ENCODE results near the gene SCN2B. TPM values are rescaled to one million over a fixed set of nuclear protein-coding genes. Genes with fewer than 3 reads are reported as not detected.

SCN2B gene
- total and polyA plus RNA-seq, 2 of the 4 experiments (the other 2 are of a cell fraction) = under 0.01 to 0.05 TPM

DNA sequence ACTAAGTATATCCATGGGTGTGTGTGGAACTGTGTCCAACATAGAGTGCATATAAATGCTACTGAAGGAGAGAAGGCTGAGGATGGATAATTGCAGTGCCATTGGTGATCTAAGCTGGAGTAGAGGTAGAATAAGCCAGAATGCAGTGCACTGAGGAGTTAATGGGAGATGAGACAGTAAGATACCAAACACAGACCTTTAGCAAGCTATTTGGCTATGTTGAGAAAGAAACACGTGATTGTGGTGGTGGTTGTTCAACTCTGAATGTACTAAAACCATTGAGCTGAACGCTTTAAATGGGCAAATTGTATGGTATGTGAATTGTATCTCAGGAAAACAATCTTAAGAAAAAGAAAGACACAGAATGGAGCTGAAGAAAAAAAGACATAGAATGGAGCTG is 25.5 kb upstream of the SCN2B start:
- CTCF ChIA-PET = no interaction called here
- BruUV-seq (replicated peaks) = no TSS peak
- Histone ChIP-seq H3K79me1 (ENCODE audit: low read depth in 1 of 2, low read length in 2 of 2) (no peaks in the 10 kb centered on the region), H4K8ac (ENCODE audit: low read depth in 2 of 2, low read length in 2 of 2) (no peak overlapping the region), H3K9me1 (ENCODE audit: insufficient read depth, low read length) (no peaks in the 10 kb centered on the region), H3K4me1 (ENCODE audit: control insufficient read depth, insufficient read depth, low read length) (no peaks in the 10 kb centered on the region), H2BK15ac (ENCODE audit: low read depth, low read length) (no peak overlapping the region), H3K4me3 (ENCODE audit: insufficient read depth, low read depth, low read length) (no peak overlapping the region), H2BK5ac (ENCODE audit: low read depth, low read length, poor library complexity, severe bottlenecking) (no peak overlapping the region), H2AK9ac (replicated peaks; ENCODE audit: low read depth, low read length, poor library complexity) (no peak overlapping the region), H3K9me3 (ENCODE audit: control insufficient read depth, insufficient read depth, low read length) (no peaks in the 10 kb centered on the region), H4K5ac (ENCODE audit: low read depth, low read length) (no peak overlapping the region), H4K20me1 (ENCODE audit: insufficient read depth, low read length) (no peaks in the 10 kb centered on the region), H3K4ac (ENCODE audit: low read depth, low read length) (no peak overlapping the region), H3K56ac (ENCODE audit: extremely low read depth, insufficient read depth, low read length) (no peak overlapping the region), H3K27ac (ENCODE audit: insufficient read depth, low read length) (no peak overlapping the region), H3K14ac (replicated peaks; ENCODE audit: low read depth, low read length) (no peak overlapping the region), H3K23ac (ENCODE audit: low read depth, low read length) (no peak overlapping the region), H3K4me2 (ENCODE audit: low read depth, low read length) (no peak overlapping the region), H3K36me3 (ENCODE audit: control insufficient read depth, insufficient read depth, low read length) (no peaks in the 10 kb centered on the region), H4K91ac (ENCODE audit: insufficient read depth, low read depth, low read length) (no peak overlapping the region), H2BK120ac (ENCODE audit: low read depth, low read length) (no peak overlapping the region), H3K27me3 (ENCODE audit: control insufficient read depth, insufficient read depth, low read length) (peaks cover 10% of the 10 kb centered on the region), H2AK5ac (ENCODE audit: low read depth, low read length) (no peak overlapping the region), H2BK20ac (ENCODE audit: low read depth, low read length) (no peak overlapping the region), H3K18ac (ENCODE audit: low read depth, low read length) (no peak overlapping the region), H2AFZ (replicated peaks; ENCODE audit: low read length, poor library complexity) (no peak overlapping the region), H3K9ac (ENCODE audit: low read depth, low read length) (no peak overlapping the region)
- dilution Hi-C loops (cut with HindIII; ENCODE audit: low sequenced_read_pairs, unreplicated experiment) (no loop called here), in situ Hi-C loops (cut with MboI; ENCODE audit: low sequenced_read_pairs) (no loop called here), intact Hi-C loops (cut with micrococcal nuclease) (no loop called here)
- no peak for ATAC-seq (ENCODE audit: low read depth)
- 60% methylated on average over 1 of the region's 2 CpGs; no CpG with 5 or more reads in 1 of the 2 experiments for WGBS, 2 experiments (ENCODE audit: extremely low coverage in 2 of 2, insufficient read length in 1 of 2)
- no peak for DNase-seq
- TF ChIP-seq CEBPB (IDR thresholded peaks at IDR 0.05; ENCODE audit: low read depth, low read length) (no peak), NFE2L2 (IDR thresholded peaks at IDR 0.05; ENCODE audit: low read depth, low read length) (no peak), BHLHE40 (IDR thresholded peaks at IDR 0.05; ENCODE audit: low read depth, low read length) (no peak), CHD1 (IDR thresholded peaks at IDR 0.05; ENCODE audit: low read depth, low read length) (no peak), MXI1 (IDR thresholded peaks at IDR 0.05; ENCODE audit: borderline replicate concordance, low read depth, low read length) (no peak), MAFK (IDR thresholded peaks at IDR 0.05; ENCODE audit: low read depth, low read length) (no peak), SMC3 (IDR thresholded peaks at IDR 0.05; ENCODE audit: low read depth, low read length) (no peak), ELK1 (IDR thresholded peaks at IDR 0.05; ENCODE audit: borderline replicate concordance, low read depth, low read length) (no peak), MAZ (IDR thresholded peaks at IDR 0.05; ENCODE audit: borderline replicate concordance, low read depth, low read length) (no peak), RFX5 (IDR thresholded peaks at IDR 0.05; ENCODE audit: low read depth, low read length) (no peak), FOS (IDR thresholded peaks at IDR 0.05; ENCODE audit: low read depth, low read length) (no peak), POLR2A (IDR thresholded peaks at IDR 0.05; ENCODE audit: low read depth, low read length) (no peak), RCOR1 (IDR thresholded peaks at IDR 0.05; ENCODE audit: insufficient replicate concordance, low read length) (no peak), RAD21 (IDR thresholded peaks at IDR 0.05; ENCODE audit: low read length) (no peak)
- TF ChIP-seq, protein P1, sequence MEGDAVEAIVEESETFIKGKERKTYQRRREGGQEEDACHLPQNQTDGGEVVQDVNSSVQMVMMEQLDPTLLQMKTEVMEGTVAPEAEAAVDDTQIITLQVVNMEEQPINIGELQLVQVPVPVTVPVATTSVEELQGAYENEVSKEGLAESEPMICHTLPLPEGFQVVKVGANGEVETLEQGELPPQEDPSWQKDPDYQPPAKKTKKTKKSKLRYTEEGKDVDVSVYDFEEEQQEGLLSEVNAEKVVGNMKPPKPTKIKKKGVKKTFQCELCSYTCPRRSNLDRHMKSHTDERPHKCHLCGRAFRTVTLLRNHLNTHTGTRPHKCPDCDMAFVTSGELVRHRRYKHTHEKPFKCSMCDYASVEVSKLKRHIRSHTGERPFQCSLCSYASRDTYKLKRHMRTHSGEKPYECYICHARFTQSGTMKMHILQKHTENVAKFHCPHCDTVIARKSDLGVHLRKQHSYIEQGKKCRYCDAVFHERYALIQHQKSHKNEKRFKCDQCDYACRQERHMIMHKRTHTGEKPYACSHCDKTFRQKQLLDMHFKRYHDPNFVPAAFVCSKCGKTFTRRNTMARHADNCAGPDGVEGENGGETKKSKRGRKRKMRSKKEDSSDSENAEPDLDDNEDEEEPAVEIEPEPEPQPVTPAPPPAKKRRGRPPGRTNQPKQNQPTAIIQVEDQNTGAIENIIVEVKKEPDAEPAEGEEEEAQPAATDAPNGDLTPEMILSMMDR (conservative IDR thresholded peaks at IDR 0.05; ENCODE audit: low read depth, low read length) = no peak
- TF ChIP-seq, protein P2, sequence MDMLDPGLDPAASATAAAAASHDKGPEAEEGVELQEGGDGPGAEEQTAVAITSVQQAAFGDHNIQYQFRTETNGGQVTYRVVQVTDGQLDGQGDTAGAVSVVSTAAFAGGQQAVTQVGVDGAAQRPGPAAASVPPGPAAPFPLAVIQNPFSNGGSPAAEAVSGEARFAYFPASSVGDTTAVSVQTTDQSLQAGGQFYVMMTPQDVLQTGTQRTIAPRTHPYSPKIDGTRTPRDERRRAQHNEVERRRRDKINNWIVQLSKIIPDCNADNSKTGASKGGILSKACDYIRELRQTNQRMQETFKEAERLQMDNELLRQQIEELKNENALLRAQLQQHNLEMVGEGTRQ (IDR thresholded peaks at IDR 0.05; ENCODE audit: low read depth, low read length) = no peak
- POLR2A ChIA-PET (ENCODE audit: unreplicated experiment) = no interaction called here

All from IMR-90 (cell line).